K562 (cell line): Measurements from ENCODE around the gene MYO3A. TPM values are rescaled to one million over a fixed set of nuclear protein-coding genes. Genes with fewer than 3 reads are reported as not detected.

Experiments used
- ATAC-seq: fragments of 200-7000 bp; cut with Tn5 transposase; 3 replicates; pipeline ENCODE4 v1.9.1; 2020; ENCODE audit warnings: moderate library complexity
- BruUV-seq: library from RNA; stranded (reverse); fragments of 400-500 nt; replicated peaks from 2 replicates; lab custom pipeline; 2021; lab: Mats Ljungman, UMichigan
- CTCF ChIA-PET: fragments of 300-600 bp; formaldehyde crosslinking; extraction: SDS; loops from one replicate; lab custom pipeline; 2021; ENCODE audit warnings: low intra/inter-chr PET ratio; lab: Yijun Ruan, JAX
- POLR2A ChIA-PET: fragments of 300-600, 350-650 bp; sonication (Branson Sonifier 250); formaldehyde crosslinking; extraction: SDS; loops from one replicate; lab custom pipeline; 2021; ENCODE audit warnings: antibody characterized with exemption, inconsistent platforms; lab: Yijun Ruan, JAX
- DNase-seq, 4 experiments: peaks; one replicate each; pipeline versions ENCODE4 v3.0.0 to v3.0.0-alpha.2; 2011 to 2018; ENCODE audit warnings: low spot score in 3 of 4, mixed read lengths in 3 of 4; ENCODE audit errors: extremely low read depth in 1 of 4
- FAIRE-seq: peaks from 2 replicates; lab custom pipeline; 2011; peaks lifted over from hg19 to GRCh38; lab: Jason Lieb, UNC
- H2AFZ ChIP-seq: 2 replicates; pipeline ENCODE4 v1.6.0; 2011; ENCODE audit warnings: low read depth, low read length, control low read depth, inconsistent platforms
- H3K27ac ChIP-seq: fragments of 200-600 bp; 3 replicates; pipeline ENCODE4 v1.8.0; 2011; ENCODE audit warnings: low read depth, mild to moderate bottlenecking, control low read depth, inconsistent platforms, low read length, moderate library complexity, mixed read lengths; ENCODE audit errors: extremely low read depth
- H3K27me3 ChIP-seq, 2 experiments: fragments of 300-600 bp in 1 of 2; 2 replicates in 1 of 2; 3 replicates in 1 of 2; pipeline versions ENCODE4 v1.6.0 to v1.8.0; 2011; ENCODE audit warnings: inconsistent platforms in 2 of 2, low read length in 2 of 2, mild to moderate bottlenecking in 1 of 2, mixed read lengths in 1 of 2, moderate library complexity in 1 of 2; ENCODE audit not compliant: control insufficient read depth in 2 of 2, insufficient read depth in 2 of 2
- H3K36me3 ChIP-seq: fragments of 300-600 bp; 3 replicates; pipeline ENCODE4 v1.8.0; 2011; ENCODE audit warnings: mild to moderate bottlenecking, low read length, inconsistent platforms; ENCODE audit not compliant: control insufficient read depth, insufficient read depth
- H3K4me1 ChIP-seq, 2 experiments: fragments of 200-600 bp in 1 of 2; replicated peaks in 1 of 2; 2 replicates in 1 of 2; 3 replicates in 1 of 2; pipeline versions ENCODE4 v1.5.1 to v1.8.0; 2011; ENCODE audit warnings: inconsistent platforms in 2 of 2, low read length in 2 of 2, mild to moderate bottlenecking in 1 of 2, mixed read lengths in 1 of 2, moderate library complexity in 1 of 2; ENCODE audit not compliant: control insufficient read depth in 2 of 2, insufficient read depth in 2 of 2
- H3K4me2 ChIP-seq: 2 replicates; pipeline ENCODE4 v1.6.1; 2011; ENCODE audit warnings: low read length, control low read depth, inconsistent platforms, mixed read lengths; ENCODE audit not compliant: insufficient read depth
- H3K4me3 ChIP-seq: fragments of 200-600 bp; sonication (generic), shearing (Covaris generic); 2 replicates; pipeline ENCODE4 v1.5.1; 2016; ENCODE audit warnings: control low read depth, inconsistent platforms
- H3K79me2 ChIP-seq: fragments of 200-600 bp; 3 replicates; pipeline ENCODE4 v1.8.0; 2011; ENCODE audit warnings: low read length, inconsistent platforms; ENCODE audit not compliant: control insufficient read depth, insufficient read depth
- H3K9ac ChIP-seq, 2 experiments: 2 replicates each; pipeline versions ENCODE4 v1.6.0 to v1.6.1; 2011; ENCODE audit warnings: low read depth in 2 of 2, low read length in 2 of 2, control low read depth in 1 of 2, inconsistent platforms in 1 of 2, mild to moderate bottlenecking in 1 of 2, mixed read lengths in 1 of 2; ENCODE audit not compliant: insufficient read depth in 1 of 2
- H3K9me1 ChIP-seq: one replicate; pipeline ENCODE4 v1.6.0; 2011; ENCODE audit warnings: inconsistent platforms, mild to moderate bottlenecking, low read length, moderate library complexity; ENCODE audit not compliant: control insufficient read depth, insufficient read depth
- H3K9me3 ChIP-seq: replicated peaks from 2 replicates; pipeline ENCODE4 v1.5.1; 2011; ENCODE audit warnings: low read depth, low read length, inconsistent platforms; ENCODE audit not compliant: control insufficient read depth, insufficient read depth
- H4K20me1 ChIP-seq: replicated peaks from 2 replicates; pipeline ENCODE4 v1.6.1; 2011; ENCODE audit warnings: low read length, inconsistent platforms, mixed read lengths; ENCODE audit not compliant: control insufficient read depth, insufficient read depth
- CXXC5 ChIP-seq: fragments of 250-450 bp; sonication (Bioruptor Pico); IDR thresholded peaks from 2 replicates; pipeline ENCODE4 v1.8.0; 2022; ENCODE audit warnings: inconsistent platforms, mild to moderate bottlenecking, moderate library complexity
- HDAC8 ChIP-seq: fragments of 450-650 bp; IDR thresholded peaks from 2 replicates; pipeline ENCODE4 v1.6.1; 2016; ENCODE audit warnings: mild to moderate bottlenecking, missing genetic modification characterization, moderate library complexity, missing compliant biosample characterization
- HMG20B ChIP-seq: fragments of 250-450 bp; sonication (Bioruptor Pico); IDR thresholded peaks from 2 replicates; pipeline ENCODE4 v1.5.0; 2021; ENCODE audit warnings: mild to moderate bottlenecking
- HNRNPUL1 ChIP-seq: fragments of 200-400 bp; formaldehyde crosslinking; IDR thresholded peaks from 2 replicates; pipeline ENCODE4 v1.6.1; 2017; ENCODE audit warnings: low read length
- RAD51 ChIP-seq: fragments of 450-650 bp; IDR thresholded peaks from 2 replicates; pipeline ENCODE4 v1.7.1; 2016; ENCODE audit warnings: low read depth, mild to moderate bottlenecking, borderline replicate concordance
- RBFOX2 ChIP-seq: fragments of 200-400 bp; formaldehyde crosslinking; IDR thresholded peaks from 2 replicates; pipeline ENCODE4 v1.6.1; 2017; ENCODE audit warnings: low read depth, mild to moderate bottlenecking, low read length, moderate library complexity
- SIX5 ChIP-seq, 2 experiments: IDR thresholded peaks; 2 replicates each; pipeline ENCODE4 v1.6.1; 2011; ENCODE audit warnings: low read length in 2 of 2, borderline replicate concordance in 1 of 2, low read depth in 1 of 2, mild to moderate bottlenecking in 1 of 2, moderate library complexity in 1 of 2; ENCODE audit not compliant: insufficient read depth in 1 of 2
- TRIM24 ChIP-seq, 2 experiments: fragments of 450-650 bp; IDR thresholded peaks; 2 replicates each; pipeline ENCODE4 v1.6.1; 2016
- WGBS: fragments of 100-300 bp; shearing (Covaris generic); methylation state at CpG from one replicate; pipeline ENCODE4 v1.1.6; 2016; ENCODE audit warnings: low coverage, mixed read lengths; ENCODE audit not compliant: insufficient coverage; ENCODE audit errors: missing lambda C conversion rate; 5-methylcytosine and 5-hydroxymethylcytosine counted together
- in situ Hi-C: fragments of 300-500 bp; cut with MboI; formaldehyde crosslinking; loops from 4 replicates; pipeline ENCODE4 v1.15.0; 2018; ENCODE audit warnings: inconsistent platforms, mixed read lengths
- intact Hi-C: fragments of 100-400 bp; cut with micrococcal nuclease; formaldehyde crosslinking; loops from 2 replicates; pipeline ENCODE4 v1.14.2; 2022
- polyA plus RNA-seq, 8 experiments: library from polyadenylated mRNA; depleted of rRNA in 4 of 8; stranded (reverse) in 5 of 8; unstranded in 3 of 8; fragments of >200 nt; fragmentation: Nextera tagmentation in 2 of 8; fragmentation: Illumina TruSeq in 1 of 8; extraction: Ambion mirVana in 2 of 8; extraction: Trizol in 1 of 8; gene quantifications; 2 replicates each; pipeline versions ENCODE4 v1.2.1 to v1.2.3, GENCODE V29; 2011 to 2014; ENCODE audit warnings: inconsistent platforms in 1 of 8, missing spikeins in 1 of 8
- total RNA-seq, 7 experiments: library from RNA; depleted of rRNA in 6 of 7; stranded (reverse); fragments of >200 nt in 6 of 7; fragmentation: Illumina TruSeq in 2 of 7; extraction: Trizol in 2 of 7; gene quantifications; 2 replicates each; pipeline versions ENCODE4 v1.2.1 to v1.2.3, GENCODE V29; 2011 to 2021; ENCODE audit warnings: low replicate concordance in 1 of 7
- TF ChIP-seq, protein P1 (sequence below): IDR thresholded peaks from 2 replicates; pipeline ENCODE4 v1.6.1; 2012; ENCODE audit warnings: low read depth, low read length, improper control_type of control experiment, borderline replicate concordance
- TF ChIP-seq, protein P2 (sequence below): fragments of 450-650 bp; formaldehyde crosslinking; IDR thresholded peaks from 2 replicates; pipeline ENCODE4 v1.4.0; 2022; ENCODE audit warnings: missing genetic modification characterization
- TF ChIP-seq, protein P3 (sequence below), 3 experiments: IDR thresholded peaks in 2 of 3; conservative IDR thresholded peaks in 1 of 3; 2 replicates each; pipeline ENCODE4 v1.5.1; 2011 to 2012; ENCODE audit warnings: low read length in 3 of 3, mild to moderate bottlenecking in 3 of 3, control low read depth in 2 of 3, improper control_type of control experiment in 1 of 3, inconsistent platforms in 1 of 3, low read depth in 1 of 3, mixed read lengths in 1 of 3, moderate library complexity in 1 of 3; ENCODE audit not compliant: insufficient read depth in 2 of 3

Gene MYO3A
- total and polyA plus RNA-seq, 9 of the 15 experiments (the other 6 are each of a cell fraction or from before 2014, with no cell fraction given), result not detected

DNA sequence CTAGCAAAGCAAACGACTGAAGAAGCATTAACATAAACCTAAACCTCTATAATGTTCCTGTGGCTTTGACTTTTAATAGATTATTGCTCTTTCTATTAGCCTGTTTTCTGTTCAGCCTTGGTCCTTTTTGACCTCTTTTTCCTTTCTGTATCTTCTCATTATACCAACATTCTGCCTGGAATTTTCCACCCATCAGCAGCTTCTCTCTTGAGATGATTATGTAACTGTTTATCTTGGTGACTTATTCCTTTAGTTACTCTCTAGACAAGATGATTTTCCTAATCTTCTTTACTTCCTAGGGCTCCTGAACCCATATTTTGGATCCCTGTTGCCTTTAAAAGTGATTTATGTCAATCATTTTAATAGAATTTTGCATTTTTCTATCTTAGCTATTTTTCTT lies 81.1 kb downstream of the MYO3A start:
- Histone ChIP-seq H3K4me1 (no peaks in the 10 kb centered on the region), H3K4me2 (no peak overlapping the region), H3K4me3 (no peak overlapping the region), H3K9me3 (no peaks in the 10 kb centered on the region), H3K27ac (no peak overlapping the region), H3K79me2 (no peaks in the 10 kb centered on the region), H3K9me1 (no peaks in the 10 kb centered on the region), H3K9ac (no peak overlapping the region), H3K36me3 (no peaks in the 10 kb centered on the region), H4K20me1 (no peaks in the 10 kb centered on the region), H3K27me3 (no peaks in the 10 kb centered on the region), H2AFZ (no peak overlapping the region)
- ChIA-PET POLR2A (no interaction called here), CTCF (no interaction called here)
- TF ChIP-seq, protein P1, sequence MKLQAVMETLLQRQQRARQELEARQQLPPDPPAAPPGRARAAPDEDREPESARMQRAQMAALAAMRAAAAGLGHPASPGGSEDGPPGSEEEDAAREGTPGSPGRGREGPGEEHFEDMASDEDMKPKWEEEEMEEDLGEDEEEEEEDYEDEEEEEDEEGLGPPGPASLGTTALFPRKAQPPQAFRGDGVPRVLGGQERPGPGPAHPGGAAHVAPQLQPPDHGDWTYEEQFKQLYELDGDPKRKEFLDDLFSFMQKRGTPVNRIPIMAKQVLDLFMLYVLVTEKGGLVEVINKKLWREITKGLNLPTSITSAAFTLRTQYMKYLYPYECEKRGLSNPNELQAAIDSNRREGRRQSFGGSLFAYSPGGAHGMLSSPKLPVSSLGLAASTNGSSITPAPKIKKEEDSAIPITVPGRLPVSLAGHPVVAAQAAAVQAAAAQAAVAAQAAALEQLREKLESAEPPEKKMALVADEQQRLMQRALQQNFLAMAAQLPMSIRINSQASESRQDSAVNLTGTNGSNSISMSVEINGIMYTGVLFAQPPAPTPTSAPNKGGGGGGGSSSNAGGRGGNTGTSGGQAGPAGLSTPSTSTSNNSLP, result no peak
- no peak for TF ChIP-seq HDAC8
- no peak for TF ChIP-seq HNRNPUL1
- TF ChIP-seq, protein P2, sequence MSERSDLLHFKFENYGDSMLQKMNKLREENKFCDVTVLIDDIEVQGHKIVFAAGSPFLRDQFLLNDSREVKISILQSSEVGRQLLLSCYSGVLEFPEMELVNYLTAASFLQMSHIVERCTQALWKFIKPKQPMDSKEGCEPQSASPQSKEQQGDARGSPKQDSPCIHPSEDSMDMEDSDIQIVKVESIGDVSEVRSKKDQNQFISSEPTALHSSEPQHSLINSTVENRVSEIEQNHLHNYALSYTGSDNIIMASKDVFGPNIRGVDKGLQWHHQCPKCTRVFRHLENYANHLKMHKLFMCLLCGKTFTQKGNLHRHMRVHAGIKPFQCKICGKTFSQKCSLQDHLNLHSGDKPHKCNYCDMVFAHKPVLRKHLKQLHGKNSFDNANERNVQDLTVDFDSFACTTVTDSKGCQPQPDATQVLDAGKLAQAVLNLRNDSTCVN, result no peak
- TF ChIP-seq SIX5 (IDR thresholded peaks at IDR 0.05; ENCODE audit: borderline replicate concordance in 1 of 2, insufficient read depth in 1 of 2, low read depth in 1 of 2, low read length in 2 of 2), result no peak
- TF ChIP-seq RBFOX2, result no peak
- no peak for TF ChIP-seq HMG20B (CRISPR knock-in tag)
- no peak for TF ChIP-seq RAD51
- no peak for TF ChIP-seq TRIM24 (IDR thresholded peaks at IDR 0.05)
- TF ChIP-seq, protein P3, sequence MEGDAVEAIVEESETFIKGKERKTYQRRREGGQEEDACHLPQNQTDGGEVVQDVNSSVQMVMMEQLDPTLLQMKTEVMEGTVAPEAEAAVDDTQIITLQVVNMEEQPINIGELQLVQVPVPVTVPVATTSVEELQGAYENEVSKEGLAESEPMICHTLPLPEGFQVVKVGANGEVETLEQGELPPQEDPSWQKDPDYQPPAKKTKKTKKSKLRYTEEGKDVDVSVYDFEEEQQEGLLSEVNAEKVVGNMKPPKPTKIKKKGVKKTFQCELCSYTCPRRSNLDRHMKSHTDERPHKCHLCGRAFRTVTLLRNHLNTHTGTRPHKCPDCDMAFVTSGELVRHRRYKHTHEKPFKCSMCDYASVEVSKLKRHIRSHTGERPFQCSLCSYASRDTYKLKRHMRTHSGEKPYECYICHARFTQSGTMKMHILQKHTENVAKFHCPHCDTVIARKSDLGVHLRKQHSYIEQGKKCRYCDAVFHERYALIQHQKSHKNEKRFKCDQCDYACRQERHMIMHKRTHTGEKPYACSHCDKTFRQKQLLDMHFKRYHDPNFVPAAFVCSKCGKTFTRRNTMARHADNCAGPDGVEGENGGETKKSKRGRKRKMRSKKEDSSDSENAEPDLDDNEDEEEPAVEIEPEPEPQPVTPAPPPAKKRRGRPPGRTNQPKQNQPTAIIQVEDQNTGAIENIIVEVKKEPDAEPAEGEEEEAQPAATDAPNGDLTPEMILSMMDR (IDR thresholded peaks at IDR 0.05 in 2 of 3, conservative IDR thresholded peaks at IDR 0.05 in 1 of 3; ENCODE audit: insufficient read depth in 2 of 3, low read depth in 1 of 3, low read length in 3 of 3), result no peak
- TF ChIP-seq CXXC5, result no peak
- in situ Hi-C loops (no loop called here), intact Hi-C loops (no loop called here)
- no TSS peak for BruUV-seq
- DNase-seq (no peak), ATAC-seq (no peak), FAIRE-seq (no peak)
- WGBS, result 0% methylated on average over 1 of the region's 1 CpG
